MM.1S (cell line): ENCODE data around the gene TCEANC2.

Source experiments
- DNase-seq: peaks from one replicate; pipeline ENCODE4 v3.0.0-alpha.2; 2015
- H2AFZ ChIP-seq: fragments of 300-600 bp; sonication (generic); 2 replicates; pipeline ENCODE4 v1.6.0; 2016; ENCODE audit warnings: antibody characterized with exemption, low read length
- H3F3A ChIP-seq: fragments of 300-600 bp; sonication (generic); 2 replicates; pipeline ENCODE4 v1.6.1; 2016; ENCODE audit warnings: mild to moderate bottlenecking, antibody characterized with exemption, low read length, moderate library complexity, mixed read lengths; ENCODE audit not compliant: insufficient read depth
- H3K27ac ChIP-seq: fragments of 300-600 bp; sonication (generic); 2 replicates; pipeline ENCODE4 v1.5.1; 2016; ENCODE audit warnings: mild to moderate bottlenecking, low read length
- H3K27me3 ChIP-seq: fragments of 300-600 bp; sonication (generic); replicated peaks from 2 replicates; pipeline ENCODE4 v1.6.0; 2016; ENCODE audit warnings: low read length; ENCODE audit not compliant: insufficient read depth
- H3K36me3 ChIP-seq: fragments of 300-600 bp; sonication (generic); replicated peaks from 2 replicates; pipeline ENCODE4 v1.6.1; 2016; ENCODE audit warnings: mild to moderate bottlenecking, low read length, mixed read lengths; ENCODE audit not compliant: insufficient read depth
- H3K4me1 ChIP-seq: fragments of 300-600 bp; sonication (generic); 2 replicates; pipeline ENCODE4 v1.6.1; 2016; ENCODE audit warnings: low read length, mixed read lengths
- H3K4me2 ChIP-seq: fragments of 300-600 bp; sonication (generic); 2 replicates; pipeline ENCODE4 v1.6.0; 2016; ENCODE audit warnings: low read depth, low read length
- H3K4me3 ChIP-seq: fragments of 300-600 bp; sonication (generic); 2 replicates; pipeline ENCODE4 v1.5.1; 2016; ENCODE audit warnings: low read length, mixed read lengths
- H3K79me2 ChIP-seq: fragments of 300-600 bp; sonication (generic); 2 replicates; pipeline ENCODE4 v1.6.1; 2016; ENCODE audit warnings: mixed run types, low read length, mixed read lengths
- H3K9ac ChIP-seq: fragments of 300-600 bp; sonication (generic); 2 replicates; pipeline ENCODE4 v1.6.1; 2016; ENCODE audit warnings: low read length, mixed read lengths
- H3K9me2 ChIP-seq: fragments of 300-600 bp; sonication (generic); replicated peaks from 2 replicates; pipeline ENCODE4 v1.6.1; 2016; ENCODE audit warnings: mild to moderate bottlenecking, low read length, mixed read lengths; ENCODE audit not compliant: insufficient read depth
- H3K9me3 ChIP-seq: fragments of 300-600 bp; sonication (generic); replicated peaks from 2 replicates; pipeline ENCODE4 v1.6.1; 2016; ENCODE audit warnings: mild to moderate bottlenecking, low read length, mixed read lengths; ENCODE audit not compliant: insufficient read depth
- H4K20me1 ChIP-seq: fragments of 300-600 bp; sonication (generic); 2 replicates; pipeline ENCODE4 v1.6.1; 2016; ENCODE audit warnings: mild to moderate bottlenecking, low read length, moderate library complexity, mixed read lengths; ENCODE audit not compliant: insufficient read depth
- CTCF ChIP-seq: fragments of 300-600 bp; sonication (generic); IDR thresholded peaks from 2 replicates; pipeline ENCODE4 v1.5.1; 2016; ENCODE audit warnings: antibody characterized with exemption, low read length, mixed read lengths
- EZH2 ChIP-seq: fragments of 300-600 bp; sonication (generic); optimal IDR thresholded peaks from 2 replicates; pipeline ENCODE3; 2017; ENCODE audit warnings: low read depth, mild to moderate bottlenecking, antibody characterized with exemption, low read length, mixed read lengths
- EZH2phosphoT487 ChIP-seq: fragments of 300-600 bp; sonication (generic); IDR thresholded peaks from 2 replicates; pipeline ENCODE4 v1.6.1; 2018; ENCODE audit warnings: antibody characterized with exemption, low read length

Gene TCEANC2

GRCh38 chr1:54109129-54110090 lies 56.0 kb downstream of the TCEANC2 start:
- no peak for DNase-seq
- no peaks in the 10 kb centered on the region for H3K27me3 ChIP-seq
- H2AFZ ChIP-seq, result no peak overlapping the region
- no peak overlapping the region for H3K9ac ChIP-seq
- H4K20me1 ChIP-seq, result no peaks in the 10 kb centered on the region
- no peaks in the 10 kb centered on the region for H3K79me2 ChIP-seq
- no peaks in the 10 kb centered on the region for H3K36me3 ChIP-seq
- no peak overlapping the region for H3K27ac ChIP-seq
- H3K9me3 ChIP-seq, result no peaks in the 10 kb centered on the region
- no peak overlapping the region for H3K4me3 ChIP-seq
- no peaks in the 10 kb centered on the region for H3K9me2 ChIP-seq
- no peaks in the 10 kb centered on the region for H3F3A ChIP-seq
- H3K4me1 ChIP-seq, result no peaks in the 10 kb centered on the region
- no peak overlapping the region for H3K4me2 ChIP-seq
- TF ChIP-seq CTCF (no peak), EZH2phosphoT487 (no peak), EZH2 (no peak)

- Histone ChIP-seq H3K36me3 (no peaks in the 10 kb centered on the region), H2AFZ (no peak overlapping the region), H3K27ac (no peak overlapping the region), H3K9me3 (no peaks in the 10 kb centered on the region), H3K27me3 (no peaks in the 10 kb centered on the region), H3F3A (no peaks in the 10 kb centered on the region), H4K20me1 (no peaks in the 10 kb centered on the region), H3K4me3 (no peak overlapping the region), H3K9ac (no peak overlapping the region), H3K79me2 (no peaks in the 10 kb centered on the region), H3K9me2 (no peaks in the 10 kb centered on the region), H3K4me2 (no peak overlapping the region), H3K4me1 (no peaks in the 10 kb centered on the region)
- TF ChIP-seq EZH2phosphoT487, result no peak
- TF ChIP-seq CTCF, result no peak
- TF ChIP-seq EZH2, result no peak
- no peak for DNase-seq
Measured at GRCh38 chr1:54110996-54111395, 57.6 kb downstream of the TCEANC2 start.

- TF ChIP-seq EZH2, result no peak
- no peak overlapping the region for H3K9ac ChIP-seq
- no peaks in the 10 kb centered on the region for H4K20me1 ChIP-seq
- no peaks in the 10 kb centered on the region for H3K4me1 ChIP-seq
- no peaks in the 10 kb centered on the region for H3K9me3 ChIP-seq
- H3K36me3 ChIP-seq, result no peaks in the 10 kb centered on the region
- no peak overlapping the region for H3K27ac ChIP-seq
- no peak overlapping the region for H3K4me3 ChIP-seq
- H2AFZ ChIP-seq, result no peak overlapping the region
- DNase-seq, result no peak
- H3K79me2 ChIP-seq, result no peaks in the 10 kb centered on the region
- no peaks in the 10 kb centered on the region for H3K27me3 ChIP-seq
- H3K4me2 ChIP-seq, result no peak overlapping the region
- H3F3A ChIP-seq, result no peaks in the 10 kb centered on the region
- H3K9me2 ChIP-seq, result no peaks in the 10 kb centered on the region
Measured at GRCh38 chr1:54111624-54112023, 58.2 kb downstream of the TCEANC2 start.

- Histone ChIP-seq H3K36me3 (no peaks in the 10 kb centered on the region), H3K4me1 (no peaks in the 10 kb centered on the region), H3F3A (no peaks in the 10 kb centered on the region), H4K20me1 (no peaks in the 10 kb centered on the region), H3K4me2 (no peak overlapping the region), H3K27ac (no peak overlapping the region), H3K27me3 (no peaks in the 10 kb centered on the region), H2AFZ (no peak overlapping the region), H3K9ac (no peak overlapping the region), H3K9me3 (no peaks in the 10 kb centered on the region), H3K79me2 (no peaks in the 10 kb centered on the region), H3K4me3 (no peak overlapping the region), H3K9me2 (no peaks in the 10 kb centered on the region)
- no peak for DNase-seq
- TF ChIP-seq EZH2phosphoT487, result no peak
- no peak for TF ChIP-seq CTCF
- TF ChIP-seq EZH2, result no peak
Measured at GRCh38 chr1:54112027-54112426, 58.6 kb downstream of the TCEANC2 start.
